Colon (tissue), 2 donors: ENCODE results near the gene ATF6B.
"Not testable (repeated sequence)": the region's sequence is repeated elsewhere in the genome, so short reads cannot be mapped to it uniquely, and the experiment has no call there.

Source experiments
- FAIRE-seq: peaks from 2 replicates; lab custom pipeline; 2012; peaks lifted over from hg19 to GRCh38; lab: Jason Lieb, UNC
- donor health status: control.
- donor health status: control.

The ATF6B gene

GRCh38 chr6:32107406-32107805, 20.6 kb downstream of the ATF6B start:
- no peak for FAIRE-seq

DNA sequence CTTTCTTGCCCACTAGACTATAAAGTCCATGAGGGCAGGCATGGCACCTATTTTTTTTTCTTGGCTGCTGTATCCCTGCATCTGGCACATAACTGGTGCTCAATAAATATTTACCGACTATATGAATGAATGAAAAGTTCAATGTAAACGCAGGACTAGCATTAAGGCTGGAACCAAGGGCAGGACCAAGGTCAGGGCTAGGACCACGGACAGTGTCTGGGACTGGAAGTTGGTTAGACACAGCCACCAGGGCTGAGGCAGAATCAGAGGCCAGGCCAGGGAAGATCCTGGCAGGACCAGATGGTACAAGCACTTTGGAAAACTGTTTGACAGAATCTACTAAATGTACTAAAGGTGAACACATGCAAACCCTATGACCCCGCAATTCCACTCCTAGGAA, 22.6 kb downstream of the ATF6B start:
- no peak for FAIRE-seq

DNA sequence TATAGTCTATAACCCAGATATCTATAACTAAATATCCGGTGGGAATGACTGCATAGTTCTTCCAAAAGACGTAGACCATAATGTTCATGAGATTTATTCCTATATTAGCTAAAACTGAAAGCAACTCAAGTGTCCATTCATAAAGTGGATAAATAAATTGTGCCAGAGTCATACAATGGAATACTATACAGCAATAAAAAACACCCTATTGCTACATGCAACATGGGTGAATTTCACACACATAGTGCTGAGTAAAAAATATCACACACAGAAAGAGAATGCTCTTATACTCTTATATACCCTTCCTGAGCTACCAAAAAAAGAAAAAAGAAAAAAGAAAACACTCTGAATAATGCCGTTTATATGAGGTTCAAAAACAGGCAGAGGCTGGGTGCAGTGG, 25.8 kb downstream of the ATF6B start:
- no peak for FAIRE-seq

DNA sequence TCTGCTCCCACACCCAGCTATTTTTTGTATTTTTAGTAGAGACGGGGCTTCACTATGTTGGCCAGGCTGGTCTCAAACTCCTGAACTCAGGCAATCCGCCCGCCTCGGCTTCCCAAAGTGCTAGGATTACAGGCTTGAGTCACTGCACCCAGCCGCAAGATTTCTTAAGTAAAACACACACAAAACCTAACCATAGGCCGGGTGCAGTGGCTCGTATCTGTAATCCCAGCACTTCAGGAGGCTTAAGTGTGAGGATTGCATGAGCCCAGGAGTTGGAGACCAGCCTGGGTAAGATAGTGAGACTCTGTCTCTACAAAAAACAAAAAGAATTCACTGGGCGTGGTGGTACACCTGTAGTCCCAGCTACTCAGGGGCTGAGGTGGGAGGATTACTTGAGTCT, 27.8 kb downstream of the ATF6B start:
- FAIRE-seq = not testable (repeated sequence)

GRCh38 chr6:32097364-32097763, 30.7 kb downstream of the ATF6B start:
- FAIRE-seq = no peak

- no peak for FAIRE-seq
These were observed 31.4 kb downstream of the ATF6B start for GRCh38 chr6:32096394-32097258.

- no peak for FAIRE-seq
These were observed 32.0 kb downstream of the ATF6B start for GRCh38 chr6:32096087-32096393.

- no peak for FAIRE-seq
These were observed 32.5 kb downstream of the ATF6B start for GRCh38 chr6:32095338-32096086.

GRCh38 chr6:32092760-32093497, 35.1 kb downstream of the ATF6B start:
- no peak for FAIRE-seq

GRCh38 chr6:32089082-32089828, 38.8 kb downstream of the ATF6B start:
- FAIRE-seq = no peak

DNA sequence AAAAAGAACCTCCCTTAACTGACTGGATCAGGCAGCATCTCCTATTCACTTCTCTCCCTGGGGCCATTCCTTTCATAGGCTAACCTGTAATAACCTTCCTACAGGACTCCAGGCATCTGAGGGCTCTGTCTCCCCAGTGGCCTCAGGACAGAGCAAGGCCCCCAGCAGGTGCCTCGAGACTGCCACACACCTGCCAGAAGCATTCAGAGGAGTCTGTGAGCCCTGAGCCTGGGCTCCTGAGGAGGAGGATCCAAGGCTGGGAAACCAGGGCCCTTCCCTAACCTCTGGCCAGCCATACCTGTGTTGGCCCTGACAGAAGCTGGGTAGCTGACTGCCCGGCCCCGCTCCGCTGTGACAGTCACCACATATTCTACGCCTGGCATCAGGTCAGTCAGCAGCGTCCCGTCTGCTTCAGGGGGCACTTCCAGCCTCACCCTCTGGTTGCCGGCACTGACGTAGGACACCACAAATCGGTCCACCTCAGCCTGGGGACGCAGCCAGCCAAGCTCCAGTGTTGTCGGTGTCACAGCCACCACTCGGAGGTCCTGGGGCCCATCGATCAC, 39.5 kb downstream of the ATF6B start:
- no peak for FAIRE-seq

DNA sequence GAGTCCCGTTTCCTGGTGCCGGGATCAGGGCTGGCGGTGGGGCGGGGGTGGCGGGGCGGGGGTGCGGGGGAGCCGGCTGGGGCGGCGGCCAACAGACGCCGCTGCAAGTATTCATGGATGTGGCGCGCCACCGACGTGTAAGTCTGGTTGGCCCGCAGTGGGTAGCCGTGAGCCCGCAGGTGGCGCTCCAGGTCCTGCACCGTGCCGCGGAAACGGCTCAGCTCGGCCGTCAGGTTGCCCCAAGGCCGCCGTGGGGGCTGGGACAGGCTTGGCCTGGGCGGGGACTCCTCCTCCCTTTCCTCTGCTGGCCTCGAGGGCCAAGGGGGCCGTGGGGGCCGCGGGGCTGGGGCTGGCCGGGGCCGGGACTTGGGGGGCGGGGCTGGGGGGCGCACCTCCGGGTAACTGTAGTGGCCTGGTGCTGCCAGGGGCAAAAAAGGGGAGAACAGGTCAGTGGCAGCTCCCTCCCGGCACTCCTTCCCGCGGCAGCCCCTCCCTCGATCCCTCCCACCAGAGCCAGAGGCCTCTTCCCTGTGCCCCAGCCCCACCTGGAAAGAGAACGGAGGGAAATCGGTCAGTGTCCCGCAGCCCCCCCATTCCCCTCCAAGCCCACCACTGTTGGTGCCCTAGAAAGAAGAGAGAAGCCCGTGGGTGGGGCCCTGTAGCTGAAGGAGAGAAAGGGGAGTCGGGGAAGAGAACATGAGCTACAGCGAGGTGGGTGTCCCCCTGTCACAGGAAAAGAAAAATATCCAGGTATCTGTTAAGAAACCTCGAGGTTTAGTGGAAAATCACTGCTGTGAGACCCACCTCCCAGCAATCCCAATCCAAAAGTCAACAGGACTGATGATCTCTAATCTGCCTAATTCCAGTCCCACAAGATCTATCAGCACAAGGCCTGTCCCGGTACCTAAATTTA, 40.2 kb downstream of the ATF6B start:
- no peak for FAIRE-seq

DNA sequence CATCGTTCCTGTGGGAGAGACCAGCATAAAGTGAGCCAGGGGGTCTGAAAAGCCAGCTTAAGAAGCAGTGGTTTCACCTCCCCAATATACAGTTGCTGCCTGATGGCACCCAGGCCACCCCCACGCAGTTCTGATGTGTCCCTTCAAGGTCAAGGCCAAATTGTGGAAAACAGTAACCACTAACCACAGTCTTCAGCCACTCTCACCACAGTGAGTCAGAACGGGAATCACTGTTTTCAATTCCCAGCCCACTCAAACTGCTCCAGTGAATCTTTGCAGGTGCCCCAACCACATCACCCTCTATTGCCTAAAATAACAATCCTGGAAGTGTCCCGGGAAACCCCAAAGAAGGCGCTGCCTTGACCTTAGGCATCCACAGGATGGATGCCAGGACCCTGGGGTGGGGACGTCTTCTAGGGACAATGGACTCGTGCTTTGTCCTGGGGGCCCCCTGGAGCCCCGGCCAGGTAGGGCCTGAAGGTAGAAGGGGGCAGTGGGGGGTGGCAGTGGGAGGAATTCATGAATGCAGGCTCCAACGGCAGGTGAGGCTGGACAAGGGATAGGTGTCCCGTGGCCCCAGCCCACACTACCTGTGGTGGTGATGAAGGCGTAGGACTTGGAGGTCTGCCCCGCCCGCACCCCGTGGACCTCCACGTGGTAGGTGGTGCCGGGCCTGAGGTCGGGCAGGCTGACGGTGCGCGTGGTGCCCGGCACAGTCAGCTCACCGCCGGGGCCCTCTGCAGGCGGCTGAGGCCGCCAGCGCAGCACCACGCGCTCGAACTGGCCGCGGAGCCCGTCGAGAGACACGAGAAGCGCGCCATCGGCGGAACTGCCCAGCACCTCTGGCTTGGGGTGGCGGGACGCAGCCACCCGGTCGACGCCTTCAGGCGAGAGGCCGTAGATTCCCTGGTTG, 41.1 kb downstream of the ATF6B start:
- FAIRE-seq = no peak

GRCh38 chr6:32085759-32086459, 42.1 kb downstream of the ATF6B start:
- FAIRE-seq = no peak

GRCh38 chr6:32084780-32085179, 43.3 kb downstream of the ATF6B start:
- FAIRE-seq = no peak

DNA sequence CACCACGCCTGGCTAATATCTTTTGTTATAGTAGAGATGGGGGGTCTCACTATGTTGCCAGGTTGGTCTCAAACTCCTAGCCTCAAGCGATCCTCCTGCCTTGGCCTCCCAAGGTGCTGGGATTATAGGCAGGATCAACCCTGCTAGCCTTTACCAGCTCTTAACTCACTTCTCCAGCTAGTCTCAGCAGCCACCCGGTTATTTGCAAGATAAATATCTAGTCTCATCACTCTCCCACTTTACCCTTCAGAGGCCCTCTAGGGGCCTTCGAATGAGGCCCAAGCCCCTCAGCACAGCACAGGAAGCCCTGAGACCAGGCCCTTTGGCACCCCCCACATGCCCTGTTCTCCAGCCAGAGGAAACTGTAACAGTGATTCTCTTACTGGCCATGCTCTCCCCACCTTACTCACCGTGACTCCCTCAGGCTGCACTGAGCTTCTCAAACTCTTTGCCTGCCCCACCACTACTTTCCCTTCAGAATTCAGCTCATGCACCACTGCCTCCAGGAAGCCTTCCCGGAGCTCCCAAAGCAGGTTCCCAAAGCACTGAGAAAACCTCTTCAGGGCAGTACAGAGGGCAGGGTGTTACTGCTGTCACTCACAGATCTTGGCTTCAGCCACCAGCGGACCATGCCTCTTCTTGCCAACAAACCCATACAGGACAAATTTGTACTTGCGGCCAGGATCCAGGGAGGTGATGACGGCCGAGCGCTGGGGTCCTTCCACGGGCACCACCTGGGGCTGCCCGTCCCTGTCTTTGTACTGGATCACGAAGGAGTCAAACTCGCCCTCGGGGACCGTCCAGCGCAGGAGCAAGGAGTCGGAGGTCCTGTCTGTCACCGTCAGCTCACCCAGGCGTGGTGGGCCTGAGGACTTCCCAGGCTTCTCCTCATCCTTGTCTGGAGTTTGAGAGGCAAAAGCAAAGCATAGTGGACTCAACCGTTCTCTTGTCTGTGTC, 44.0 kb downstream of the ATF6B start:
- no peak for FAIRE-seq

GRCh38 chr6:32082935-32083334, 45.1 kb downstream of the ATF6B start:
- no peak for FAIRE-seq

GRCh38 chr6:32082478-32082877, 45.6 kb downstream of the ATF6B start:
- FAIRE-seq = no peak
